ENCODE measurements around the gene ATP5ME. TPM values are rescaled to one million over a fixed set of nuclear protein-coding genes. Genes with fewer than 3 reads are reported as not detected.

Gene ATP5ME
- total and polyA plus RNA-seq, 2 donors (not counting 1 experiment from before 2014, with no cell fraction given), result 257 to 356 TPM

- Histone ChIP-seq H3K79me2 (ENCODE audit: control insufficient read depth, insufficient read depth, low read length) (no peaks in the 10 kb centered on the region), H3K36me3 (ENCODE audit: control insufficient read depth, insufficient read depth, low read length) (no peaks in the 10 kb centered on the region), H4K20me1 (ENCODE audit: control insufficient read depth, extremely low read depth, insufficient read depth, low read length) (no peaks in the 10 kb centered on the region), H3K9ac (ENCODE audit: insufficient read depth, low read length) (no peak overlapping the region), H3K4me2 (ENCODE audit: extremely low read depth, insufficient read depth, low read length) (no peak overlapping the region), H3K4me3 (replicated peaks in 1 of 4; ENCODE audit: control extremely low read depth in 1 of 4, insufficient read depth in 1 of 4, low read depth in 3 of 4, low read length in 4 of 4) (no peak overlapping the region), H2AFZ (ENCODE audit: low read length) (no peak overlapping the region), H3K27ac (ENCODE audit: insufficient read depth, low read length) (no peak overlapping the region), H3K9me3 (ENCODE audit: control insufficient read depth, insufficient read depth, low read depth, low read length) (no peaks in the 10 kb centered on the region), H3K4me1 (ENCODE audit: control insufficient read depth, extremely low read depth, insufficient read depth, low read length) (no peaks in the 10 kb centered on the region), H3K27me3 (ENCODE audit: control insufficient read depth, insufficient read depth, low read length) (no peaks in the 10 kb centered on the region)
- no peak for TF ChIP-seq CTCF (conservative IDR thresholded peaks at IDR 0.05 in 1 of 2, IDR thresholded peaks at IDR 0.05 in 1 of 2; ENCODE audit: low read depth in 1 of 2, low read length in 2 of 2)
- TF ChIP-seq EZH2 (IDR thresholded peaks at IDR 0.05; ENCODE audit: low read length, missing control alignments), result no peak
- DNase-seq (ENCODE audit: low read depth in 2 of 2), result no peak
These were observed 45.8 kb downstream of the ATP5ME start for GRCh38 chr4:628311-628741.

GRCh38 chr4:627347-628125 lies 46.5 kb downstream of the ATP5ME start:
- no peak overlapping the region for H2AFZ ChIP-seq (ENCODE audit: low read length)
- H3K79me2 ChIP-seq (ENCODE audit: control insufficient read depth, insufficient read depth, low read length), result no peaks in the 10 kb centered on the region
- H3K4me3 ChIP-seq (replicated peaks in 1 of 4; ENCODE audit: control extremely low read depth in 1 of 4, insufficient read depth in 1 of 4, low read depth in 3 of 4, low read length in 4 of 4), result no peak overlapping the region
- no peak for DNase-seq (ENCODE audit: low read depth in 2 of 2)
- TF ChIP-seq CTCF (conservative IDR thresholded peaks at IDR 0.05 in 1 of 2, IDR thresholded peaks at IDR 0.05 in 1 of 2; ENCODE audit: low read depth in 1 of 2, low read length in 2 of 2) (no peak), EZH2 (IDR thresholded peaks at IDR 0.05; ENCODE audit: low read length, missing control alignments) (no peak)
- no peaks in the 10 kb centered on the region for H3K27me3 ChIP-seq (ENCODE audit: control insufficient read depth, insufficient read depth, low read length)
- no peak overlapping the region for H3K4me2 ChIP-seq (ENCODE audit: extremely low read depth, insufficient read depth, low read length)
- peaks cover 2% of the 10 kb centered on the region for H3K9me3 ChIP-seq (ENCODE audit: control insufficient read depth, insufficient read depth, low read depth, low read length)
- H3K4me1 ChIP-seq (ENCODE audit: control insufficient read depth, extremely low read depth, insufficient read depth, low read length), result no peaks in the 10 kb centered on the region
- no peak overlapping the region for H3K9ac ChIP-seq (ENCODE audit: insufficient read depth, low read length)
- no peak overlapping the region for H3K27ac ChIP-seq (ENCODE audit: insufficient read depth, low read length)
- no peaks in the 10 kb centered on the region for H4K20me1 ChIP-seq (ENCODE audit: control insufficient read depth, extremely low read depth, insufficient read depth, low read length)
- no peaks in the 10 kb centered on the region for H3K36me3 ChIP-seq (ENCODE audit: control insufficient read depth, insufficient read depth, low read length)

- H4K20me1 ChIP-seq (ENCODE audit: control insufficient read depth, extremely low read depth, insufficient read depth, low read length), result no peaks in the 10 kb centered on the region
- no peak overlapping the region for H3K4me2 ChIP-seq (ENCODE audit: extremely low read depth, insufficient read depth, low read length)
- no peak overlapping the region for H3K27ac ChIP-seq (ENCODE audit: insufficient read depth, low read length)
- H3K4me3 ChIP-seq (replicated peaks in 1 of 4; ENCODE audit: control extremely low read depth in 1 of 4, insufficient read depth in 1 of 4, low read depth in 3 of 4, low read length in 4 of 4), result no peak overlapping the region
- no peak overlapping the region for H3K9ac ChIP-seq (ENCODE audit: insufficient read depth, low read length)
- no peaks in the 10 kb centered on the region for H3K79me2 ChIP-seq (ENCODE audit: control insufficient read depth, insufficient read depth, low read length)
- peaks cover 2% of the 10 kb centered on the region for H3K9me3 ChIP-seq (ENCODE audit: control insufficient read depth, insufficient read depth, low read depth, low read length)
- no peak for DNase-seq (ENCODE audit: low read depth in 2 of 2)
- no peaks in the 10 kb centered on the region for H3K27me3 ChIP-seq (ENCODE audit: control insufficient read depth, insufficient read depth, low read length)
- no peak overlapping the region for H2AFZ ChIP-seq (ENCODE audit: low read length)
- no peaks in the 10 kb centered on the region for H3K36me3 ChIP-seq (ENCODE audit: control insufficient read depth, insufficient read depth, low read length)
- no peaks in the 10 kb centered on the region for H3K4me1 ChIP-seq (ENCODE audit: control insufficient read depth, extremely low read depth, insufficient read depth, low read length)
- TF ChIP-seq EZH2 (IDR thresholded peaks at IDR 0.05; ENCODE audit: low read length, missing control alignments), result no peak
- TF ChIP-seq CTCF (conservative IDR thresholded peaks at IDR 0.05 in 1 of 2, IDR thresholded peaks at IDR 0.05 in 1 of 2; ENCODE audit: low read depth in 1 of 2, low read length in 2 of 2), result no peak
These were observed 47.6 kb downstream of the ATP5ME start for GRCh38 chr4:626201-627091.

All from fibroblast of lung (primary cell).